ENCODE results near the gene JAKMIP2. TPM values are rescaled to one million over a fixed set of nuclear protein-coding genes. Genes with fewer than 3 reads are reported as not detected.
"Not testable (repeated sequence)": the region's sequence is repeated elsewhere in the genome, so short reads cannot be mapped to it uniquely, and the experiment has no call there.

The JAKMIP2 gene
- 1 to 10 TPM in 1 of 4 donors, under 1 TPM in 2, not detected in 1; 0.09 to 2.9 (median 0.18) TPM for total RNA-seq

DNA sequence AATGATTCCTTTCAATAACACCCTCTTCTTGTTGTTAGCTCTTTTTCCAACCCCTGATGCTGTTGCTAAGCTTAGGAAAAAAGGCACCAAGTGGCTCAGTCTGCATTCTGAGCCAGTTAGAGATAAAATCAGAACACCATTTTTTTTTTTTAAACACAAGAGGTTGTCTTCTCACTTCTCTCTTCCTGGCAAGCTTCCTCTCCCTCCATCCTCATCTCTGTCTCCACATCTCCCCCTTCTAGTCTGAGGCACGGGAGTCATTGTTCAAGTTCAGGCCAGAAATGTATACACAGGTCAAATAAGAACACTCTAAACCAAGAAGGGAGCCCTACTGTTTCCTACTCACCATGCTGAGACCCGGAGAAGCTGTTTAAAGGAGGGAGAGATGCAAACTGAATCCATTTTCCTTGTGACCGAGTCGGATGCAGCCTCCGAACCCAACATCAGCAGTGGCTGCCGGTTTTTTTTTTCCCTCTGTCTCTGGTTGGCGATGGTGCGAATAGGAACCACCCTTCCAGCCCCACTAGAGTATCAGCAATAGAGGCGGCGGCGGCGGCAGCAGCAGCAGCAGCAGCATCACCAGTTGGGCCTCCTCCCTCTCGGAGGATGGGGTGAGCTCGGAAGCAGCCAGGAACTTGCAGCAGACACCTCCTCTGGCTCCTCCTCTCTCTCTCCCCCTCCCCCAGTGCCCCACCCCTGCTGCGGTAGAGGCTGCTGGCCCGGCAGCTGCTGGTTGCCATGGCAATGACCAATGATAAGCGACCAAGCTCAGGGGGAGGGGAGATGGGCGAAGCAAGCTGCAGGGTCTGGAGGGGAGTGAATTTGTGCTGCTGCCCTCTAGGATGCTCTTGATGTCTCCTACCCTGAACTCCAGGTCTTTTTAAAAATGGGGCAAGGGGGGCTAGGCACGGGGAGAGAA, at the start of gene JAKMIP2:
JAKMIP2 (minus strand) TSS at position 619 of the 919 bp plus-strand sequence. CDS start 110,922 bp downstream, outside the sequence.
- Histone ChIP-seq H3K27ac (peak within 1 kb of the TSS in 1 of 4 donors; percentile 58), H3K4me3 (peak within 1 kb of the TSS in 3 of 4 donors; percentile 28 to 50 (median 33)), H3K27me3 (peaks cover 0 to 13% (median 3%) of the 10 kb centered on the region in 4 donors), H3K36me3 (no peaks in the 10 kb centered on the region), H3K4me1 (peaks cover 0 to 10% (median 0%) of the 10 kb centered on the region in 3 donors), H3K9me3 (no peaks in the 10 kb centered on the region)
- DNase-seq, result peak; percentile 8
- WGBS, 2 donors, result 2 to 3% methylated on average over 10 to 18 of the region's 19 CpGs
- TF ChIP-seq POLR2A (IDR thresholded peaks at IDR 0.05) (no peak), CTCF (IDR thresholded peaks at IDR 0.05) (no peak)
- intact Hi-C loops (cut with DNase I), result no loop called here

- Histone ChIP-seq H3K9me3 (no peaks in the 10 kb centered on the region), H3K36me3 (no peaks in the 10 kb centered on the region), H3K27me3 (no peaks in the 10 kb centered on the region), H3K4me3 (no peak within 1 kb of the TSS), H3K4me1 (no peaks in the 10 kb centered on the region), H3K27ac (no peak within 1 kb of the TSS)
- no peak for TF ChIP-seq CTCF (IDR thresholded peaks at IDR 0.05)
- no peak for TF ChIP-seq POLR2A (IDR thresholded peaks at IDR 0.05)
- DNase-seq, result no peak
- intact Hi-C loops (cut with DNase I), result no loop called here
- WGBS, 2 donors, result 79 to 93% methylated on average over 3 of the region's 3 CpGs
Observed at GRCh38 chr5:147831465-147831864, 48.9 kb upstream of the JAKMIP2 start, which contains the start of gene SPINK1. SPINK1 (minus strand) TSS chr5:147831671; CDS start chr5:147831577, 94 bp downstream.

DNA sequence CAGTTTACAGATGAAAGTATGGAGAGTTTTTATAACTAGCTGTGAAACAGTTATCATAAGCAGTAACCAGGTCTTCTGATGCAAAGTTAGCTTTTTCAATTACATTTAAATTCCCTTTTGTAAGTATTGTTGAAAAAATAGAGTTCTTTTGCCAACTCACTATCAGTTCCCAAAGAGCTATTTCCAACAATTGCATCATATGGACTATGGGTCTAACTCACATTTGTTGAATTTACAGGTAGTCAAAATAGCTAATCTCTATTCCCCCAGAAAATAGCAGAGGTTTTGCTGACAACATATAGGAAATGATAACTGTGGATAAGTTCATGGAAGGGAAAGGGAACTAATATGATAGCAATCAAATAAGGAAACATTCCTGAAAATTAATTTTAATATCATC, 47.5 kb upstream of the JAKMIP2 start:
- no peaks in the 10 kb centered on the region for H3K4me1 ChIP-seq
- DNase-seq, result no peak
- no peaks in the 10 kb centered on the region for H3K9me3 ChIP-seq
- no peak for TF ChIP-seq CTCF (IDR thresholded peaks at IDR 0.05)
- no peak for TF ChIP-seq POLR2A (IDR thresholded peaks at IDR 0.05)
- no peaks in the 10 kb centered on the region for H3K27me3 ChIP-seq
- H3K27ac ChIP-seq, result no peak overlapping the region
- no peak overlapping the region for H3K4me3 ChIP-seq
- H3K36me3 ChIP-seq, result no peaks in the 10 kb centered on the region
- intact Hi-C loops (cut with DNase I), result no loop called here

DNA sequence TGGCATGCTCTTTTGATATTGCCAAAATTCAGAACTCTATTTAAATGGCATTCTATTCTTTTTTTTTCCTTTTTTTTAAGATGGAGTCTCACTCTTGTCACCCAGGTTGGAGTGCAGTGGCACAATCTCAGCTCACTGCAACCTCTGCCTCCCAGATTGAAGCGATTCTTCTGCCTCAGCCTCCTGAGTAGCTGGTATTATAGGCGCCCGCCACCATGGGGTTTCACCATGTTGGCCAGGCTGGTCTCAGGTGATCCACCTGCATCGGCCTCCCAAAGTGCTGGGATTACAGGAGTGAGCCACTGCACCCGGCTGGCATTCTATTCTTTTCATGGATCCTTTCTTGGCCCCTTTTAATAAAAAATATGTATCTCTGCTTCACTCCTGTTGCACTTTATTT, 44.5 kb upstream of the JAKMIP2 start:
- 78 to 85% methylated on average over 5 of the region's 5 CpGs for WGBS, 2 donors
- H3K36me3 ChIP-seq; H3K4me1 ChIP-seq; intact Hi-C loops (cut with DNase I); H3K27me3 ChIP-seq; H3K9me3 ChIP-seq; DNase-seq; H3K4me3 ChIP-seq; H3K27ac ChIP-seq: not testable (repeated sequence)

- no peak overlapping the region for H3K4me3 ChIP-seq
- intact Hi-C loops (cut with DNase I), result no loop called here
- no peaks in the 10 kb centered on the region for H3K36me3 ChIP-seq
- TF ChIP-seq CTCF (IDR thresholded peaks at IDR 0.05), result no peak
- TF ChIP-seq POLR2A (IDR thresholded peaks at IDR 0.05), result no peak
- no peaks in the 10 kb centered on the region for H3K27me3 ChIP-seq
- no peak for DNase-seq
- no peaks in the 10 kb centered on the region for H3K4me1 ChIP-seq
- H3K9me3 ChIP-seq, result no peaks in the 10 kb centered on the region
- WGBS, 2 donors, result 36 to 40% methylated on average over 2 of the region's 2 CpGs
- no peak overlapping the region for H3K27ac ChIP-seq
Observed at GRCh38 chr5:147826361-147826760, 43.8 kb upstream of the JAKMIP2 start.
